GM06990 (cell line): Measurements from ENCODE around the gene PHLDA1.

Source experiments
- DNase-seq: peaks from one replicate; pipeline ENCODE4 v3.0.0-alpha.2; 2011; ENCODE audit not compliant: insufficient read length; ENCODE audit errors: extremely low read depth
- H3K27me3 ChIP-seq: replicated peaks from 2 replicates; pipeline ENCODE4 v1.6.0; 2011; ENCODE audit warnings: low read length; ENCODE audit not compliant: control insufficient read depth, insufficient read depth
- H3K36me3 ChIP-seq: 2 replicates; pipeline ENCODE4 v1.5.1; 2011; ENCODE audit warnings: low read length; ENCODE audit not compliant: control insufficient read depth, insufficient read depth
- H3K4me3 ChIP-seq: replicated peaks from 2 replicates; pipeline ENCODE4 v1.5.1; 2011; ENCODE audit warnings: low read depth, mild to moderate bottlenecking, control low read depth, low read length
- CTCF ChIP-seq: IDR thresholded peaks from 2 replicates; pipeline ENCODE4 v1.5.1; 2011; ENCODE audit warnings: low read length, control low read depth, mild to moderate bottlenecking, inconsistent platforms; ENCODE audit not compliant: insufficient read depth, poor library complexity, severe bottlenecking

Gene PHLDA1

GRCh38 chr12:76020281-76020680 is 11.3 kb downstream of the PHLDA1 start:
- no peak for DNase-seq
- H3K27me3 ChIP-seq = no peaks in the 10 kb centered on the region
- no peak for TF ChIP-seq CTCF
- no peak overlapping the region for H3K4me3 ChIP-seq
- no peaks in the 10 kb centered on the region for H3K36me3 ChIP-seq

- no peaks in the 10 kb centered on the region for H3K36me3 ChIP-seq
- no peaks in the 10 kb centered on the region for H3K27me3 ChIP-seq
- no peak for TF ChIP-seq CTCF
- no peak overlapping the region for H3K4me3 ChIP-seq
- DNase-seq = no peak
Observed at GRCh38 chr12:76018672-76019071, 12.9 kb downstream of the PHLDA1 start.

DNA sequence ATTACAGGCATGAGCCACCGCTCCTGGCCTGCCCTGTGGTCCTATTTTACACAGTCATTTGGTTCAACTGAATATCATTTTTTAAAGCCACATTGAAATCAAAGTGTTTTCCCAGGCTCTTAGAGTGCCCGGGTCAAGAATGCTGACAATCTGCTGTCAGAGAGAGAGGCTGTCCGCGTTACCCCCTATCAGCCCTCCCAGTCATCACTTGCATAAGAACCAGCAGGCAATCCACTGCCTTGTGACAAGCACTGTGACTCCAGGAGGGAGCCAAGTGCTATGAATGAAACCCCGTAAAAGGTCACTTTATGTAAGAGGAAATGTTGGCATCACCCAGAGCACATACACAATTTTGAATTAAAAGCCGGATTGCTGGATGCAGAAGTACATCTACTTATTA is 13.5 kb downstream of the PHLDA1 start:
- no peak for TF ChIP-seq CTCF
- no peak for DNase-seq
- Histone ChIP-seq H3K4me3 (no peak overlapping the region), H3K36me3 (no peaks in the 10 kb centered on the region), H3K27me3 (no peaks in the 10 kb centered on the region)

- H3K27me3 ChIP-seq = no peaks in the 10 kb centered on the region
- no peak for DNase-seq
- H3K4me3 ChIP-seq = no peak overlapping the region
- H3K36me3 ChIP-seq = no peaks in the 10 kb centered on the region
- no peak for TF ChIP-seq CTCF
Observed at GRCh38 chr12:76014007-76014406, 17.6 kb downstream of the PHLDA1 start.

DNA sequence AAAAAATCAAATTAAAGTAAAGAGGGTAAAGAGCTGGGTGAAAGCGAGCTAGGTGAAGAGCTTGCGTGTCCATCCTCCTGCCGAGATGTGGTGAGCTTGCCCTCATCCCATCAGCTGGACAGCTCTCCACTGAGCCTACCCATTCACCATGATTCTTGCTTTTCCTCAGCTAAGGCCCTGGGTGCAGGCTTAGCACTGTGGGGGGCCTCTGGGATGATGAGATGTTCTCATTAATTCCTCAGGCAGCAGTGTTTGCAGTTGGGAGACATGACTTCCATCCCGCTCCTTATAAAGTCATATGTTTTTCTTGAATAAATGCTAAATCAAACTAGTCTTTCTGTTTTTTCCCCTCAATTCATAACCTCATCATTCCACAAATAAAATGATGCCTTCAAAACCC is 18.0 kb downstream of the PHLDA1 start:
- TF ChIP-seq CTCF = no peak
- no peak for DNase-seq
- no peak overlapping the region for H3K4me3 ChIP-seq
- no peaks in the 10 kb centered on the region for H3K36me3 ChIP-seq
- H3K27me3 ChIP-seq = no peaks in the 10 kb centered on the region

DNA sequence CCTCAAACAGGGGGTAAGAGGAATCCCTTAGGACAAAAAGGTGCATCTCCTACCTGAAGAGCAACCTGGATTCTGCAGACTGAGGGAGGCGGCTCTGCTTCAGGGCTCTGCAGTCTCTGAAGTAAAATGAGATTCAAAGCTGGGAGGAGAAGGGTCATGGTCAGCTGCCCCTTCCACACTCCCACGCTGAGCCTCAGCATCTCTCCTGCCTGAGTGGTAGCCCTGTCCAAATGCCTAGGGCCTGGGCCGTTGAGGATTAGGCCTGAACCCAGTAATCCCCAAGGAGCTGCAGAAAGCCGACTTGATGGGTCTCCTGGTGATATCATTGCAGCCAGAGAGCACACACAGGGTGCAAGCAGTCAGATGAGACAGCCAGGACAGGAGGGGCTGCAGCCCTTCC is 18.9 kb downstream of the PHLDA1 start:
- Histone ChIP-seq H3K36me3 (no peaks in the 10 kb centered on the region), H3K4me3 (no peak overlapping the region), H3K27me3 (no peaks in the 10 kb centered on the region)
- DNase-seq = no peak
- TF ChIP-seq CTCF = no peak
